Stomach (tissue), 4 donors: Measurements from ENCODE around the gene SPINT2.

ENCODE experiments used
- POLR2A ChIP-seq, 4 donors: fragments of 450-650 bp; IDR thresholded peaks; one replicate each; pipeline ENCODE4 v1.6.1; 2016; ENCODE audit warnings: antibody characterized with exemption in 4 of 4, control low read depth in 2 of 4, mild to moderate bottlenecking in 1 of 4, moderate library complexity in 1 of 4
- POLR2AphosphoS5 ChIP-seq, 3 donors: sonication (generic); formaldehyde crosslinking; IDR thresholded peaks; one replicate each; pipeline ENCODE4 v1.6.1; 2016; ENCODE audit warnings: antibody characterized with exemption in 3 of 3

- TF ChIP-seq POLR2A (IDR thresholded peaks at IDR 0.05) (no peak), POLR2AphosphoS5 (IDR thresholded peaks at IDR 0.05) (no peak)
Measured at GRCh38 chr19:38250428-38250820, 13.9 kb upstream of the SPINT2 start.
